HG02623 (cell line): ENCODE measurements around the gene SPCS2.
"Not testable (repeated sequence)": the region's sequence is repeated elsewhere in the genome, so short reads cannot be mapped to it uniquely, and the experiment has no call there.

ENCODE experiments used
- ATAC-seq: cut with Tn5 transposase; IDR thresholded peaks from one replicate; pipeline ENCODE4 v1.9.1; 2021; ENCODE audit warnings: moderate library complexity; ENCODE audit not compliant: unreplicated experiment

SPCS2 gene

GRCh38 chr11:74949753-74950137 lies 679 bp downstream of the SPCS2 start:
- ATAC-seq: no peak

DNA sequence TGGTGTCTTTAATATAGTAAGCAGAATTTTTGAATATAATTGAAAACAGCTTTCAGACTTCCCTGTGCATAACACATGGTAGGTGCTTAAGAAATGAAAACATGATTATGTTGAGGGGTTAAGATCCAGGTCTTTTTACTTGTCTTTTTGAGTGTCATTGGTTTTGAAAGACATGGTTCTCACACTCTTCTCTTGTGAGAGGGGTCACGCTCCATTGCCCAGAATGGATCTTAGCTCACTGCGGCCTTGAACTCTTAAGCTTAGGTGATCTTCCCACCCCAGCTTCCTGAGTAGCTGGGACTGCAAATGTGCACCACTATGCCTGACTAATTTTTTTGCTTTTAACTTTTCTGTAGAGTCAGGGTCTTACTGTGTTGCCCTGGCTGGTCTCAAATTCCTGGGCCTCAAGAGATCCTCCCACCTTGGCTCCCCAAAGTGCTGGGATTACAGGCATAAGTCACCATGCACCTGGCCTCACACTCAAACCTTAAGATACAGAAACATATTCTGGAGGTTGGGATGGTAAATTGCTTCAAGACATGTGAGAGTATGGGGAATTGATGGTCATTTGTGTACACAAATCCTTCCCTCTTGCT lies 1.4 kb downstream of the SPCS2 start:
- no peak for ATAC-seq

DNA sequence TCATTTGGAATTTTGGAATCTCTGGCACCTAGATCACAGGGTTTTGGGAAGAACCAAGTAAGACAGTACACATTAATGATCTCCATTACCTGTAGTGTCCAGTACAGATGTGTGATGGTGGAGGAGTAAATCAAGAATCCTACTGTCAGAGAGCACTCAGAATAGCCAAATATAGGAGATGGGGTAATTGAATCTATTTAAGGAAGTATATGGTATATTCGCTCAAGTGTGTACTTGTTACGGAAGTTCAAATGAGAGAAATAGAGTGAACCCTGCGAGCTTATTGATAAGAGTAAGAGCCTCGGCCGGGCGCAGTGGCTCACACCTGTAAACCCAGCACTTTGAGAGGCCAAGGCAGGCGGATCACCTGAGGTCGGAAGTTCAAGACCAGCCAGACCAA lies 2.2 kb downstream of the SPCS2 start:
- no peak for ATAC-seq

- no peak for ATAC-seq
These were observed 3.7 kb downstream of the SPCS2 start for GRCh38 chr11:74952752-74953151.

- no peak for ATAC-seq
These were observed 4.4 kb downstream of the SPCS2 start for GRCh38 chr11:74953451-74953850.

DNA sequence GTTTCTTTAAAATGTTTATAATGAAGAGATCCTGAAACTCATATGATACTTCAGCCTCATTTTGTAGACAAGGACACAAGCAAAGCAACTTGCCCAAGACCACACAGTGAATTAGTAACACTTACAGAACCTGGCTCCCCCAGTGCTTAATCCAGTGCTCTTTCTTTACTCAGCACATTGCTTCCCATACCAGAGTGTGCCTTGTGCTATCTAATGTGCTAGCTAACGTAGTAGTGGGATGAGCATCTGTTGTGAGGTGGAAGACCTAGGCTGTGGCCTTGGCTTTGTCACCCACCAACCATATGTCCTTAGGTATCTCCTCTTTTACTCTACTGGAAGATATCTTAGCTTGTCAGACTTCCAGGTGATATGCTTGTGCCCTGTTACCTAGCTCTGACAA lies 5.1 kb downstream of the SPCS2 start:
- no peak for ATAC-seq

- no peak for ATAC-seq
These were observed 7.4 kb downstream of the SPCS2 start for GRCh38 chr11:74956397-74957015.

DNA sequence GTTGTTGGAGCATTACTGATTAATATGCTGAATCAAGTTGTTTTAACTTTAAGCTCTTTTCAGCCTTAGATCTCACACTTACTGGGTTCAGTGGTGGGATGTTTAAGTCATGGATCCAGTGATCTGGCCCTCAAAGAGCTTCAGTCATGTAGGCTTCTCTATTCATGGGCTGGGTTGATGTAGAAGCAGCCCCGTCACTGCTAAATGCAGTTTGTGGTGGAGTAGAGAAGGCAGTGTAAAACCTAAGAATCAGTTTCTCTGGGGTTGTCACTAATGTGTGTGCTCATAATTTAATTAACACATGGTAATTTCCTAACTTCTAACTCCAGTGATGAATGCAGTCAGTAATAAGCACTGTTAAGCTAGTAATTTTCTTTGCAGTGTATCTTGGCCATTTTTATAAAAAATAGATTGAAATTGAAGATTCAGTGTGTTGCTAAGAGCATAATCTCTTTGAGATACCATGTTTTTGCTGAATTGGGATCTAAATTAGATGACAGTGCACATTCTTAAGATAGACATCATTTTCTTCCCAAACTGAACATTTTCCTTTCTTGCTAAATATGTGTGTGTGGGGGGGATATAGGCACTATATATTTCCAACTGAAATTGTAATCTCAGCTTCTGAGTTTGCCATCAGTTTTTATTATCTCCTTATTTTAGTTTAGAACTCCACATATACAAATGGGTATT lies 9.0 kb downstream of the SPCS2 start:
- ATAC-seq: no peak

- ATAC-seq: not testable (repeated sequence)
These were observed 11.1 kb downstream of the SPCS2 start for GRCh38 chr11:74960128-74960527.

GRCh38 chr11:74966651-74967050 lies 17.6 kb downstream of the SPCS2 start:
- no peak for ATAC-seq

GRCh38 chr11:74970852-74971395 lies 21.9 kb downstream of the SPCS2 start:
- no peak for ATAC-seq

- ATAC-seq: no peak
These were observed 22.4 kb downstream of the SPCS2 start for GRCh38 chr11:74971424-74971823.

- no peak for ATAC-seq
These were observed 29.0 kb downstream of the SPCS2 start for GRCh38 chr11:74978041-74978440.

GRCh38 chr11:74980634-74981033 lies 31.6 kb downstream of the SPCS2 start:
- no peak for ATAC-seq

DNA sequence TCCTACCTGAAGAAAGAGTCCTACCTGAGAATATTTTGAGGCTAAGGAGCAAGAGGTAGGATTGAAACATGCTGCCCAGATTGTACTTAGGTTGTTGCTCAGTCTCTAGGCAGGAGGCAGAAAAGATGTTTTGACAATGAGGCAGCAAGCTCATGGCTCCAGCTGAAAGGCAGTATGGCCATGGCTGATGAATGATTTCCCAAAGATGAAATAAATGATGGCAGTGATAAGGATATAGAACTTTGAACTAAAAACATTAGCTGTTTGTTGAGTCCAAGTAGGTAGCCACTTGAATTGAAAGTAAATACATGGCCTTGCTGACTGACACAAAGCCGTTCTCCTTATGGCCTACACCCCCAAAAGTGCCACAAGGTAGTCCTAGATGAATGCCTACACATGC lies 32.8 kb downstream of the SPCS2 start:
- no peak for ATAC-seq

DNA sequence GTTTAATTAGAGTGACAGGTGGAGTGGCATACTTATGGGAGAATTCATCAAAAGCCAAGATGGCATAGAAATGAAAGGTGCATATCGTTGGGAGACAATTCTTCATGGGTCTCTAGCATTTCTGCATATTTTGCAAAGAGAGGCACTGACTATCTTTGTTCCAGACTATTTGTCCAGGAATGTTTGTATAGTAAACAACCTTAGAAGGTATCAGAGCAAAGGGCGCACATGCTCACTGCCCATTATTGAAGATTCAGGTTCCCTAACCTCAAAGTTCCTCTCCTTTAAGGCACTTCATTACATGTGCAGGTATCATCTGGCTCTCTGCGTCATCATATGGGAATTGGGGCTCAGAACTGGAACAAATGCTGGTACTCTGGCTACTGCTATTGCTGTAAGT lies 35.0 kb downstream of the SPCS2 start:
- no peak for ATAC-seq

- no peak for ATAC-seq
These were observed 35.7 kb downstream of the SPCS2 start for GRCh38 chr11:74984730-74985129.

- peak; percentile 87 for ATAC-seq
These were observed 39.6 kb downstream of the SPCS2 start, which contains the start of gene NEU3 for GRCh38 chr11:74988541-74989259. NEU3 (plus strand) TSS chr11:74988933; CDS start chr11:74989061, 128 bp downstream.

GRCh38 chr11:74989260-74989638 lies 40.2 kb downstream of the SPCS2 start:
- ATAC-seq: no peak

GRCh38 chr11:74990150-74990549 lies 41.1 kb downstream of the SPCS2 start:
- ATAC-seq: not testable (repeated sequence)

DNA sequence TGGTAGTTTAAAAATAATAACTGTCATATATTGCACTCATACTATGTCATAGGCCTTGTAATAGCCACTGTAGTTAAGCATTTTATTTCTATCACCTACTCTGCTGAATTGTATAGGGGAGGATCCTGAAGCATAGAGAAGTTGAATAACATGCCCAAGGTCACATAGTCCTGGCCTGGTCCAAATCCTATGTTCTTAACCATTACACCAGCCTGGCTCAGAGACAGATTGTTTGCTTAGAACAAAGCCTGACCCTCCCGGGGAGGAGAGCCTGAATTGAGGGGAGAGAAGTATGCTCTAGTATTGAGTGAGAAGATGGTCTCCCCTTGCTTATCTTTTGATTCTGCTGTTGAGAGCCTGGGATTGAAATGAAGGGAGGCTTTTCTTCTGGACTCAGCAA lies 41.9 kb downstream of the SPCS2 start:
- no peak for ATAC-seq
